Progenitor cell of endocrine pancreas (in vitro differentiated cells): ENCODE data around the gene FAXC. TPM values are rescaled to one million over a fixed set of nuclear protein-coding genes. Genes with fewer than 3 reads are reported as not detected.

Experiments used
- DNase-seq: peaks from one replicate; pipeline ENCODE4 v3.0.0; 2021; ENCODE audit warnings: low spot score; ENCODE audit not compliant: unreplicated experiment
- H3K27ac Mint-ChIP-seq: 2 replicates; pipeline ENCODE4 v1.8.0; 2021; ENCODE audit warnings: mild to moderate bottlenecking, moderate library complexity, mixed read lengths
- H3K27me3 Mint-ChIP-seq: 2 replicates; pipeline ENCODE4 v1.8.0; 2021; ENCODE audit warnings: mixed read lengths
- H3K36me3 Mint-ChIP-seq: 2 replicates; pipeline ENCODE4 v1.8.0; 2022; ENCODE audit warnings: mixed read lengths; ENCODE audit not compliant: insufficient read depth
- H3K4me1 Mint-ChIP-seq: 2 replicates; pipeline ENCODE4 v1.8.0; 2021; ENCODE audit warnings: low read depth, mixed read lengths
- H3K4me3 Mint-ChIP-seq: 2 replicates; pipeline ENCODE4 v1.8.0; 2021; ENCODE audit warnings: low read depth, mild to moderate bottlenecking, moderate library complexity, mixed read lengths
- H3K9me3 Mint-ChIP-seq: 2 replicates; pipeline ENCODE4 v1.8.0; 2021; ENCODE audit warnings: low read depth, mixed read lengths
- long read RNA-seq: library from polyadenylated mRNA; unstranded; transcript quantifications from one replicate; pipeline ENCODE4 v2.0.0, GENCODE V29; 2020
- total RNA-seq: library from RNA; stranded (reverse); gene quantifications from 2 replicates; pipeline ENCODE4 v1.2.1, GENCODE V29; 2021
- TF ChIP-seq, protein P1 (sequence below): fragments of 200-600 bp; sonication (generic); IDR thresholded peaks from one replicate; pipeline ENCODE4 v1.5.0; 2021; ENCODE audit warnings: antibody characterized with exemption, mild to moderate bottlenecking; ENCODE audit not compliant: unreplicated experiment

The FAXC gene
- 20.7 and 23.9 TPM in 2 replicates for total RNA-seq
- long read RNA-seq, full-length matches to known transcripts, result 3 of 6 reads
- long read RNA-seq, partial matches to known transcripts, result 0 of 6 reads
- long read RNA-seq, other reads (novel, unspliced or antisense), result 3 of 6 reads

DNA sequence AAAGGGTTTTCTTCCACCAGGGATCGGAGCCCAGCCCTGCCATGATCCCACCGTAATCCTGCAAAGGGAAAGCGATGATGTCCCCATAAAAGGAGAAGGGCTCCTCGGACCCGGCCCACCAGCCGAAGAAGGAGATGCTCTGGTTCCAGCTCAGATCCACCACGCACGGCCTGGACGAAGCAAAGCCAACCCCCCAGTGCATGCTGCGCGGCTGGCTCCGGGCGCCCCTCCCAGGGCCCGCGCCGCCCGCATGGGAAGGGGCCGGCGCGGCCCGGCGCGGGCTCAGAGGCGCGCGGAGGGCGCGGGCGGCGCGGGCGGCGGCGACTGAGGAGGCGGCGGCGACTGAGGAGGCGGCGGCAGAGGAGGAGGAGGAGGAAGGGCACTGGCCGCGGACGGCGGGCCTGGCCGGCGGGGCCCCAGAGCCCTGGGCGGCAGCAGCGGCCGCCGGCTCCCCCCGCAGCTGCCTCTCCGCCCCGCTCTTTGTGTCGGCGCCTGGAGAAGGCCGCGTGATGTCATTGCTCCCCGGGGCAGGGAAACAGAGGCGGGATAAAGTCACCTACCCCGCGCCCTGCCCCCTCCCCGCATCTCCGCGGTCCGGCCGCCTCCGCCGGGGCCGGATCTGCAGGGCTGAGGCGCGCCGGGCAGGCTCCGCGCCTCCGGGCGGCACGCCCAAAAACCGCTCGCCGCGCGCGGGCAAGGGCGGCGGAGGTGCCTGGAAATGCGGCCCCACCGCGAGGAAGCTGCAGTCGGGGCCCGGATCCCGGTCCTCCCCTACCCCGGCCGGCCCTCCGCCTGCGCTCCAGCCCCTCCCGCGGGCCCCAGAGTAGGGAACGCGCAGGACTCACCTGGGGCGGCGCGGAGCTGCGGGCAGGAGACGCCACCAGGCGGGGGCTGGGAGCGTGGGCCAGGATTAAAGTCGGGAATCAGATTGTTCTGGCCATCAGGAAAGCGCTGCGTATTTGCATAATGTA is at the start of gene FAXC:
FAXC (minus strand) TSS at position 504 of the 971 bp plus-strand sequence; CDS start at position 202, 302 bp downstream.
- peaks cover 7% of the 10 kb centered on the region for H3K27me3 Mint-ChIP-seq
- peaks cover 18% of the 10 kb centered on the region for H3K4me1 Mint-ChIP-seq
- peak; percentile 66 for DNase-seq
- H3K4me3 Mint-ChIP-seq, result peak within 1 kb of the TSS; percentile 85
- H3K27ac Mint-ChIP-seq, result peak within 1 kb of the TSS; percentile 92
- TF ChIP-seq, protein P1, sequence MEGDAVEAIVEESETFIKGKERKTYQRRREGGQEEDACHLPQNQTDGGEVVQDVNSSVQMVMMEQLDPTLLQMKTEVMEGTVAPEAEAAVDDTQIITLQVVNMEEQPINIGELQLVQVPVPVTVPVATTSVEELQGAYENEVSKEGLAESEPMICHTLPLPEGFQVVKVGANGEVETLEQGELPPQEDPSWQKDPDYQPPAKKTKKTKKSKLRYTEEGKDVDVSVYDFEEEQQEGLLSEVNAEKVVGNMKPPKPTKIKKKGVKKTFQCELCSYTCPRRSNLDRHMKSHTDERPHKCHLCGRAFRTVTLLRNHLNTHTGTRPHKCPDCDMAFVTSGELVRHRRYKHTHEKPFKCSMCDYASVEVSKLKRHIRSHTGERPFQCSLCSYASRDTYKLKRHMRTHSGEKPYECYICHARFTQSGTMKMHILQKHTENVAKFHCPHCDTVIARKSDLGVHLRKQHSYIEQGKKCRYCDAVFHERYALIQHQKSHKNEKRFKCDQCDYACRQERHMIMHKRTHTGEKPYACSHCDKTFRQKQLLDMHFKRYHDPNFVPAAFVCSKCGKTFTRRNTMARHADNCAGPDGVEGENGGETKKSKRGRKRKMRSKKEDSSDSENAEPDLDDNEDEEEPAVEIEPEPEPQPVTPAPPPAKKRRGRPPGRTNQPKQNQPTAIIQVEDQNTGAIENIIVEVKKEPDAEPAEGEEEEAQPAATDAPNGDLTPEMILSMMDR, result peak; percentile 57
- no peaks in the 10 kb centered on the region for H3K9me3 Mint-ChIP-seq
- H3K36me3 Mint-ChIP-seq, result no peaks in the 10 kb centered on the region

DNA sequence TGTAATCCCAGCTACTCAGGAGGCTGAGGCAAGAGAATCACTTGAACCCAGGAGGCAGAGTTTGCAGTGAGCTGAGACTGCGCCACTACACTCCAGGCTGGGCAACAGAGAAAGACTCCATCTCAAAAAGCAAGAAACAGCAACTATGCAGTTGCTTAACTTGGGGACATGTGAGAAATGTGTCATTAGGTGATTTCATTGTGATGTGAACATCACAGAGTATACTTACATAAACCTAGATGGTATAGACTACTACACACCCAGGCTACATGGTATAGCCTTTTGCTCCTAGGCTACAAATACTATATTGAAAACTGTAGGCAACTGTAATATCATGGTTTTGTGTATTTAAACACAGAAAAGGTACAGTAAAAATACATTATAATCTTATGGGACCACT is 47.8 kb upstream of the FAXC start:
- no peak overlapping the region for H3K27ac Mint-ChIP-seq
- DNase-seq, result no peak
- H3K36me3 Mint-ChIP-seq, result peaks cover 10% of the 10 kb centered on the region
- no peaks in the 10 kb centered on the region for H3K9me3 Mint-ChIP-seq
- H3K27me3 Mint-ChIP-seq, result no peaks in the 10 kb centered on the region
- TF ChIP-seq, protein P1, result no peak
- no peak overlapping the region for H3K4me3 Mint-ChIP-seq
- H3K4me1 Mint-ChIP-seq, result peaks cover 6% of the 10 kb centered on the region

DNA sequence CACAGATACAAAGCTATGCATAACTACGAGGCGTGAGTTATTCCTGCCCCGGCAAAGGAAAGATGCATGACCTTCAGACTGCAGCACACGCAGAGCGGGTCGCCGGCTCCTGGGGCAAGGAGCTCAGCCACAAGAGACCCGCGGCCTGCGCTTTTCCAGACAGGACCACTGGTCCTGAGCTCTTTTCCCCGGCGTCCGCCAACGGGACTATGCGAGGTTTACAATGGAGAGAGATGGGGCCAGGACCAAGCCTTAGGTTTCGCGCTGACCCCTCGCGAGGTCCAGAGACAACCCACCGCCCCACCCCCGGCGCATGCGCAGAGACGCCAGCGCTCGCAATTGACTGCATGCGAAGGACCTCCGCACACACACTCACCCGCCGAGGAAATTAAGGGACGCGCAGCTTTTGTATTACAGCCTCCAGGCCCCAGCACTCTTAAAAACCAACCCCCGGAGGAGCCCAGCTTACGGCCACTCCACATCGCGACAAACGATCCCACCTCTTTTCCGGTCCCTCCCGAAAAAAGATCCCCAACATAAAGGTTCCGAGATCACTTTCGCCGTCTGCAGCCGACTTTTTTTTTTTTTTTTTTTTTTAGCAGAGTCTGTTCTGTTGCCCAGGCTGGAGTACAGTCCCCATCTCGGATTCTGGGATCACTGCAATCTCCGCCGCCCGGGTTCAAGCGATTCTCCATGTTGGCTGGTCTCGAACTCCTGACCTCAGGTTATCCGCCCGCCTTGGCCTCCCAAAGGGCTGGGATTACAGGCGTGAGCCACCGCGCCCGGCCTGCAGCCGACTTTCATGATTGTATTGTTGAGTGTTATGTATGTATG is 44.4 kb upstream of the FAXC start, which contains the start of gene COQ3:
COQ3 (minus strand) TSS at position 498 of the 834 bp plus-strand sequence; CDS start at position 482, 16 bp downstream.
- no peaks in the 10 kb centered on the region for H3K9me3 Mint-ChIP-seq
- peak within 1 kb of the TSS; percentile 95 for H3K4me3 Mint-ChIP-seq
- no peaks in the 10 kb centered on the region for H3K27me3 Mint-ChIP-seq
- TF ChIP-seq, protein P1, result no peak
- peak within 1 kb of the TSS; percentile 96 for H3K27ac Mint-ChIP-seq
- H3K4me1 Mint-ChIP-seq, result peaks cover 6% of the 10 kb centered on the region
- DNase-seq, result peak; percentile 89
- peaks cover 2% of the 10 kb centered on the region for H3K36me3 Mint-ChIP-seq

DNA sequence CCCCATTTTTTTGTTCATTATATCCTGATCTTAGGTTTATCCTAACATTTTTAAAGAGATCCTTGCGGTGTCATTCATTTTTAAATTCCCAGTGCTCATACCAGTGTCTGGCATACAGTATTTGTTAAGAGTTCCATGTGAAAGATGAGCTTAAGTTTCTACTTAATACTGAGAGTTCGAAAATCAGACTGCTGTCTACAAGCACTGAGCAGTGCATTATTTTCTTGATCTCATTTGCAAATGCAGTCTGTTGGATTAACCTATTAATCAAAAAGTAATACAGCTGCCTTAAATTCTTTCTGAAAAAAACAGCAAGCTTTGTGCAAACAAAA is 43.9 kb upstream of the FAXC start:
- Mint-ChIP-seq H3K36me3 (peaks cover 2% of the 10 kb centered on the region), H3K4me1 (peaks cover 6% of the 10 kb centered on the region), H3K27ac (peak overlapping the region; percentile 96), H3K9me3 (no peaks in the 10 kb centered on the region), H3K27me3 (no peaks in the 10 kb centered on the region), H3K4me3 (peak overlapping the region; percentile 95)
- DNase-seq, result no peak
- TF ChIP-seq, protein P1, result no peak

DNA sequence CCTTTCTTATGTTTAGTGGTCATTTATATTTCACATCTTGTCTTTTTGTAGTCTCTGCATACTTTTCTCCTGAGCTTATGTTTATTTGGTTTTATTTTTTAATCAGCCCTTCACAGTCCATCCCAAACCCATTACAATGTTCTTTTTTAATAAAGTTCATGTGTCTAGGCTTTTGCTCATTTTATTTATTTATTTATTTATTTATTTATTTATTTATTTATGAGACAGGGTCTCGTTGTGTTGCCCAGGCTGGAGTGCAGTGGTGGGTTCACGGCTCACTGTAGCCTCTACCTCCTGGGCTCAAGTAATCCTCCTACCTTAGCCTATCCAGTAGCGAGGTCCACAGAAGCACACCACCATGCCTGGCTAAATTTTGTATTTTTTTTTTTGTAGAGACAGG is 41.4 kb upstream of the FAXC start:
- Mint-ChIP-seq H3K36me3 (no peaks in the 10 kb centered on the region), H3K27me3 (no peaks in the 10 kb centered on the region), H3K4me1 (peaks cover 8% of the 10 kb centered on the region), H3K4me3 (no peak overlapping the region), H3K9me3 (no peaks in the 10 kb centered on the region), H3K27ac (no peak overlapping the region)
- TF ChIP-seq, protein P1, result no peak
- no peak for DNase-seq
